LNCAP (cell line): ENCODE measurements around the gene IP6K2.

Experiments
- CTCF ChIP-seq: fragments of 450-650 bp; IDR thresholded peaks from 2 replicates; pipeline ENCODE4 v1.5.1; 2017; ENCODE audit warnings: mild to moderate bottlenecking

The IP6K2 gene

GRCh38 chr3:48672522-48672921 is 44.5 kb downstream of the IP6K2 start:
- no peak for TF ChIP-seq CTCF

- TF ChIP-seq CTCF = no peak
Measured at GRCh38 chr3:48664929-48665328, 52.1 kb downstream of the IP6K2 start.

- no peak; the same call in none of the 2 replicates for TF ChIP-seq CTCF
Measured at GRCh38 chr3:48664313-48664644, 52.7 kb downstream of the IP6K2 start.

GRCh38 chr3:48663489-48664312 is 53.3 kb downstream of the IP6K2 start:
- peak; percentile 82 for TF ChIP-seq CTCF

GRCh38 chr3:48662753-48663488 is 54.1 kb downstream of the IP6K2 start, which contains the start of gene CELSR3:
CELSR3 (minus strand) TSS chr3:48662886; CDS start chr3:48662634, 252 bp downstream.
- no peak for TF ChIP-seq CTCF

DNA sequence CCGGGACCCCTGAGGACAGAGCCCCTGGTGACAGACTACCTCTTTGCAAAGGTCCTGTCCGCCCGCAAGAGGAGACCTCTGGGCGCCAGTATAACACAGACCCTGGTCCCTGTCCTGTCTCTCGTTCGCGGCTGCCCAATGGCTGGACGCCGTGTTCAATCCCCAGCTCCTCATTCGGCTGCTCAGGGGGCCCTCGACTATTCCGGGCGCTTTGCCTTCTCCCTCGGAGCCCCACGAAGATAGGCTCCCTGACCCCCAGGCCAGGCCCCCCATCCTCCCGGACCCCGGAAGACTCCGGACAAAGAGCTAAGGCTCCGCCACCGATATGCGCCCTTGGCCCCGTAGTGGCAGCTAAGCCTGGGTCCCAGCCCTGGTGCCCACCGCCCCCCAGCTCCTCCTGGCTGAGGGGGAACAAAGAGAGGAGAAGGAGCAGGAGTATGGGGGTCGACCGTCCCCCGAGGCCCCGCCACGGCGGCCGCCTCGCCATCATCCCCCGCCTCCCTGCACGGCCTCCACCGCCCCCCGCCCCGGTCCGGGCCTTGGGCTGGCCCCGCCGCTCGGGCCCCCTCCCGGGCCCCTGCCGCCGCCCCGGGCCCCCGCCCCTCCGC is 54.8 kb downstream of the IP6K2 start:
- TF ChIP-seq CTCF = no peak

- TF ChIP-seq CTCF = no peak
Measured at GRCh38 chr3:48661501-48662144, 55.4 kb downstream of the IP6K2 start.
